Suppressor macrophage treated with lipopolysaccharide for 1 hour (primary cell): ENCODE measurements around the gene LRRFIP1.
A peak's percentile ranks its signal among the peaks of the same experiment; 100 is the strongest.

Source experiments
- DNase-seq, 3 donors: peaks; one replicate each; pipeline ENCODE4 v3.0.0-alpha.2; 2020 to 2022

The LRRFIP1 gene

GRCh38 chr2:237689336-237690131 is 62.1 kb downstream of the LRRFIP1 start:
- peak in 2 of 3 donors; percentile 39 to 46 for DNase-seq

GRCh38 chr2:237691029-237691907 is 63.9 kb downstream of the LRRFIP1 start:
- peak in 2 of 3 donors; percentile 46 to 60 for DNase-seq

- DNase-seq, result peak; percentile 92 to 100 (median 98)
These were observed 64.7 kb downstream of the LRRFIP1 start for GRCh38 chr2:237691908-237692600.

GRCh38 chr2:237692601-237693290 is 65.4 kb downstream of the LRRFIP1 start:
- DNase-seq, result no peak

- DNase-seq, result peak in 2 of 3 donors; percentile 65
These were observed 66.1 kb downstream of the LRRFIP1 start for GRCh38 chr2:237693291-237693994.

- DNase-seq, result peak; percentile 55 to 66 (median 64)
These were observed 67.2 kb downstream of the LRRFIP1 start for GRCh38 chr2:237694415-237695194.

GRCh38 chr2:237695201-237695780 is 67.9 kb downstream of the LRRFIP1 start:
- peak; percentile 78 to 92 (median 89) for DNase-seq

- peak in 2 of 3 donors; percentile 48 to 55 for DNase-seq
These were observed 69.1 kb downstream of the LRRFIP1 start for GRCh38 chr2:237696461-237696860.

- no peak for DNase-seq
These were observed 70.4 kb downstream of the LRRFIP1 start for GRCh38 chr2:237697586-237698357.

GRCh38 chr2:237698358-237698694 is 70.9 kb downstream of the LRRFIP1 start:
- no peak for DNase-seq

- DNase-seq, result no peak
These were observed 72.6 kb downstream of the LRRFIP1 start for GRCh38 chr2:237699870-237700511.

- peak; percentile 90 to 92 (median 91) for DNase-seq
These were observed 73.2 kb downstream of the LRRFIP1 start for GRCh38 chr2:237700512-237701032.

GRCh38 chr2:237701033-237701858 is 73.9 kb downstream of the LRRFIP1 start:
- no peak for DNase-seq

GRCh38 chr2:237701859-237702390 is 74.5 kb downstream of the LRRFIP1 start:
- DNase-seq, result no peak

- peak in 2 of 3 donors; percentile 39 to 57 for DNase-seq
These were observed 75.3 kb downstream of the LRRFIP1 start for GRCh38 chr2:237702441-237703391.
